IMR-90 (cell line): Measurements from ENCODE around the gene SDS.

ENCODE experiments used
- CTCF ChIP-seq: conservative IDR thresholded peaks from 2 replicates; pipeline ENCODE4 v1.5.1; 2012; ENCODE audit warnings: mild to moderate bottlenecking, low read depth, low read length, improper control_type of control experiment
- POLR2A ChIP-seq: IDR thresholded peaks from 2 replicates; pipeline ENCODE4 v1.6.1; 2012; ENCODE audit warnings: mild to moderate bottlenecking, low read depth, low read length

- TF ChIP-seq CTCF = no peak
- no peak for TF ChIP-seq POLR2A
Observed at GRCh38 chr12:113347107-113347506, 56.6 kb downstream of the SDS start.
